Upper lobe of left lung (tissue), 4 donors: ENCODE measurements around the gene BPI.
"Not testable (repeated sequence)": the region's sequence is repeated elsewhere in the genome, so short reads cannot be mapped to it uniquely, and the experiment has no call there.

ENCODE experiments used
- CTCF ChIP-seq, 6 experiments: fragments of 450-650 bp in 4 of 6; fragments of 200-600 bp in 2 of 6; sonication (generic) in 2 of 6; IDR thresholded peaks; one replicate each; pipeline ENCODE4 v1.5.1; 2016 to 2019; ENCODE audit warnings: antibody characterized with exemption in 6 of 6
- EP300 ChIP-seq, 4 donors: sonication (generic); formaldehyde crosslinking; IDR thresholded peaks; one replicate each; pipeline ENCODE4 v1.5.1; 2017; ENCODE audit warnings: antibody characterized with exemption in 4 of 4, control low read depth in 2 of 4
- POLR2A ChIP-seq, 4 donors: fragments of 450-650 bp; IDR thresholded peaks; one replicate each; pipeline ENCODE4 v1.5.1; 2016 to 2017; ENCODE audit warnings: antibody characterized with exemption in 4 of 4, mild to moderate bottlenecking in 2 of 4
- POLR2AphosphoS5 ChIP-seq, 2 donors: sonication (generic); formaldehyde crosslinking; IDR thresholded peaks; one replicate each; pipeline ENCODE4 v1.5.1; 2017; ENCODE audit warnings: antibody characterized with exemption in 2 of 2

DNA sequence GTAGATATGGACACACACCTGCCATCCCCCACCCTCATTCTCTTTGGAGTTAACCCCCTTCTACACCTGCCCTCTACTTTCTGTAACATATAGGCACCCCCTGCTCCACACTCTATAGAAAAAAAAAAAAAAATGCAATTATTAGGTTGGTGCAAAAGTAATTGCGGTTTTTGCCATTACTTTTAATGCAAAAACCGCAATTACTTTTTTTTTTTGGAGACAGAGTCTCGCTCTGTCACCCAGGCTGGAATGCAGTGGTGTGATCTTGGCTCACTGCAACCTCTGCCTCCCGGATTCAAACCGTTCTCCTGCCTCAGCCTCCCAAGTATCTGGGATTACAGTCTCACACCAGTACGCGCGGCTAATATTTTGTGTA, 35.6 kb downstream of the BPI start:
- not testable (repeated sequence) for TF ChIP-seq CTCF, POLR2AphosphoS5, EP300, POLR2A (IDR thresholded peaks at IDR 0.05)
